Chondrocyte (in vitro differentiated cells): ENCODE data around the gene MOAP1. TPM values are rescaled to one million over a fixed set of nuclear protein-coding genes. Genes with fewer than 3 reads are reported as not detected.

Experiments used
- DNase-seq: peaks from one replicate; pipeline ENCODE4 v3.0.0; 2021; ENCODE audit warnings: mixed read lengths, low spot score
- H3K27ac Mint-ChIP-seq: one replicate; pipeline ENCODE4 v1.8.0; 2021; ENCODE audit warnings: mild to moderate bottlenecking, moderate library complexity, mixed read lengths; ENCODE audit not compliant: unreplicated experiment
- H3K27me3 Mint-ChIP-seq: 2 replicates; pipeline ENCODE4 v1.8.0; 2021; ENCODE audit warnings: low read depth, mixed read lengths
- H3K36me3 Mint-ChIP-seq: 2 replicates; pipeline ENCODE4 v1.8.0; 2021; ENCODE audit warnings: low read depth, mixed read lengths
- H3K4me1 Mint-ChIP-seq: 2 replicates; pipeline ENCODE4 v1.8.0; 2021; ENCODE audit warnings: low read depth, mild to moderate bottlenecking, mixed read lengths
- H3K4me3 Mint-ChIP-seq: one replicate; pipeline ENCODE4 v1.8.0; 2021; ENCODE audit warnings: mild to moderate bottlenecking, moderate library complexity, mixed read lengths; ENCODE audit not compliant: unreplicated experiment
- H3K9me3 Mint-ChIP-seq: 2 replicates; pipeline ENCODE4 v1.8.0; 2021; ENCODE audit warnings: low read depth, mixed read lengths
- total RNA-seq: library from RNA; stranded (reverse); gene quantifications from 3 replicates; pipeline ENCODE4 v1.2.1, GENCODE V29; 2021
- TF ChIP-seq, protein P1 (sequence below): fragments of 200-600 bp; sonication (generic); IDR thresholded peaks from 2 replicates; pipeline ENCODE4 v1.5.0; 2021; ENCODE audit warnings: antibody characterized with exemption, mild to moderate bottlenecking, moderate library complexity

The MOAP1 gene
- total RNA-seq, 1 donor from 2014 or later = 18.1 TPM

DNA sequence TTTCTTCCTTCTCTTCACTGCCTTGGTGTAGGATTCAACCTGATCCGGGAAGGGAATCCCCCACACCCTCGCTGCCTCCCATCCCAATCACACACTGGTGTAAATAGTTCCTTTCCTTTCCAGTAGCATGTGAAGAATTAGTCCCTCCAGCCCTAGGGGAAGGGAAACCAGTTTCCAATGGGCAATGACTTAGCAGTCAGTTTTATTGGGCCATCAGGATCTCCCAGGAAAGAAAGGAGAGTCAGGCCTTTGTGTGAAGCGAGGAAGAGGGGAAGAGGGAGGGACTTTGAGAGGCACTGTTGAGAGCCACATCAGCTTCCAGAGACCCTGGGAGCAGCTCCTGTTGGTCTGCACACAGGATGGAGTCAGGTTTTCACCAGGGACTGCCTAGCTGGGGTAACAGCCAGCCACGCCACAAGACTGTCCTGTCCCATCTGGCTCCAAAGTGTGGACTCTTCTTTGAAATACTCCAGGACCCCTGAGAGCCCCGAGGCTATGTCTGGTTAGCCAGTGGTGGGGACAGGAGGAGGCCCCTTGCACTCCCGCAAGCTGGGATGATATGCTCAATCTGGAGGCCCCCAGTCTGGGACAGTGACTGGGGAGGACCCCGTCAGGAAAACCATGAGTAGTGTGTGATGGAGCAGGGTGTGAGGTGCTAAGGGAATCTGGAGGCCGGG, 27.9 kb downstream of the MOAP1 start:
- H3K36me3 Mint-ChIP-seq = no peaks in the 10 kb centered on the region
- H3K27ac Mint-ChIP-seq = no peak overlapping the region
- H3K4me3 Mint-ChIP-seq = no peak overlapping the region
- peaks cover 6% of the 10 kb centered on the region for H3K27me3 Mint-ChIP-seq
- H3K4me1 Mint-ChIP-seq = no peaks in the 10 kb centered on the region
- H3K9me3 Mint-ChIP-seq = no peaks in the 10 kb centered on the region
- TF ChIP-seq, protein P1, sequence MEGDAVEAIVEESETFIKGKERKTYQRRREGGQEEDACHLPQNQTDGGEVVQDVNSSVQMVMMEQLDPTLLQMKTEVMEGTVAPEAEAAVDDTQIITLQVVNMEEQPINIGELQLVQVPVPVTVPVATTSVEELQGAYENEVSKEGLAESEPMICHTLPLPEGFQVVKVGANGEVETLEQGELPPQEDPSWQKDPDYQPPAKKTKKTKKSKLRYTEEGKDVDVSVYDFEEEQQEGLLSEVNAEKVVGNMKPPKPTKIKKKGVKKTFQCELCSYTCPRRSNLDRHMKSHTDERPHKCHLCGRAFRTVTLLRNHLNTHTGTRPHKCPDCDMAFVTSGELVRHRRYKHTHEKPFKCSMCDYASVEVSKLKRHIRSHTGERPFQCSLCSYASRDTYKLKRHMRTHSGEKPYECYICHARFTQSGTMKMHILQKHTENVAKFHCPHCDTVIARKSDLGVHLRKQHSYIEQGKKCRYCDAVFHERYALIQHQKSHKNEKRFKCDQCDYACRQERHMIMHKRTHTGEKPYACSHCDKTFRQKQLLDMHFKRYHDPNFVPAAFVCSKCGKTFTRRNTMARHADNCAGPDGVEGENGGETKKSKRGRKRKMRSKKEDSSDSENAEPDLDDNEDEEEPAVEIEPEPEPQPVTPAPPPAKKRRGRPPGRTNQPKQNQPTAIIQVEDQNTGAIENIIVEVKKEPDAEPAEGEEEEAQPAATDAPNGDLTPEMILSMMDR = no peak
- no peak for DNase-seq

DNA sequence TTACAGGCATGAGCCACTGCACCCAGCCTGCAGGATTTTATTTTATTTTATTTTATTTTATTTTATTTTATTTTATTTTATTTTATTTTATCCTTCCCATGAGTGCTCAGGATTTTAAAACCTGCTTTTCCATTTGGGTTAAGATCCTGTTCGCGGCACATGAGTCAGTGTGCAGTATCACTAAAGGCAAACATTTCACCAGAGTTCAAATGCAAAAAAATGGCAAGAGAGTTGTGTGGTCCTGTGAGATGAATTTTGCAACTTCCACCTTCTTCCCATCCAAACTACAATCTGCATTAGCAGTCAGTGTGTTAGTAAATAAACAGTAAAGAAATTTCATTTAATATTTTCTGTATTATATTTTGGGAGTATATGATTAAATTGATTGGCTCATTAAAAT, 29.0 kb downstream of the MOAP1 start:
- DNase-seq = no peak
- Mint-ChIP-seq H3K36me3 (no peaks in the 10 kb centered on the region), H3K27me3 (peaks cover 13% of the 10 kb centered on the region), H3K9me3 (no peaks in the 10 kb centered on the region), H3K4me1 (no peaks in the 10 kb centered on the region), H3K4me3 (no peak overlapping the region), H3K27ac (no peak overlapping the region)
- TF ChIP-seq, protein P1 = no peak

DNA sequence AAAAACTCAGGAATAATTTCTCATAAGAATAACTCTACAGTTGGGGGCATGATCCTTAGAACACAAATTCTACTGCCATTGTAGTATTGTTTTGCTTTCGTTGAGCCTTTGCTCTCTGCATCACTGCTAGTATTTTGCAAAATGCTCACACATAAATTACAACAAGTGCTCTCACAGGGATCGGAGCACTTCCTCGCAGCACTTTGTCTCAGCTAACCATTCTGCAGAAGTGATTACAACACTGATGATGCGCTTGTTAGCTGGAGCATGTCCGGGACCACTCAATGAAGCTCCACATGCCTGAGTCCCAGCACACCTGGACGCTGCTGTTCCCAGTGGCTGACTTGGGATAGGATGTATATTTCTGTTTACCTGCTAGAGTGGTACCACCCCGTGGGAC, 31.6 kb downstream of the MOAP1 start:
- no peaks in the 10 kb centered on the region for H3K4me1 Mint-ChIP-seq
- DNase-seq = no peak
- H3K27ac Mint-ChIP-seq = no peak overlapping the region
- H3K4me3 Mint-ChIP-seq = no peak overlapping the region
- peaks cover 21% of the 10 kb centered on the region for H3K27me3 Mint-ChIP-seq
- no peaks in the 10 kb centered on the region for H3K36me3 Mint-ChIP-seq
- H3K9me3 Mint-ChIP-seq = no peaks in the 10 kb centered on the region
- TF ChIP-seq, protein P1 = no peak

DNA sequence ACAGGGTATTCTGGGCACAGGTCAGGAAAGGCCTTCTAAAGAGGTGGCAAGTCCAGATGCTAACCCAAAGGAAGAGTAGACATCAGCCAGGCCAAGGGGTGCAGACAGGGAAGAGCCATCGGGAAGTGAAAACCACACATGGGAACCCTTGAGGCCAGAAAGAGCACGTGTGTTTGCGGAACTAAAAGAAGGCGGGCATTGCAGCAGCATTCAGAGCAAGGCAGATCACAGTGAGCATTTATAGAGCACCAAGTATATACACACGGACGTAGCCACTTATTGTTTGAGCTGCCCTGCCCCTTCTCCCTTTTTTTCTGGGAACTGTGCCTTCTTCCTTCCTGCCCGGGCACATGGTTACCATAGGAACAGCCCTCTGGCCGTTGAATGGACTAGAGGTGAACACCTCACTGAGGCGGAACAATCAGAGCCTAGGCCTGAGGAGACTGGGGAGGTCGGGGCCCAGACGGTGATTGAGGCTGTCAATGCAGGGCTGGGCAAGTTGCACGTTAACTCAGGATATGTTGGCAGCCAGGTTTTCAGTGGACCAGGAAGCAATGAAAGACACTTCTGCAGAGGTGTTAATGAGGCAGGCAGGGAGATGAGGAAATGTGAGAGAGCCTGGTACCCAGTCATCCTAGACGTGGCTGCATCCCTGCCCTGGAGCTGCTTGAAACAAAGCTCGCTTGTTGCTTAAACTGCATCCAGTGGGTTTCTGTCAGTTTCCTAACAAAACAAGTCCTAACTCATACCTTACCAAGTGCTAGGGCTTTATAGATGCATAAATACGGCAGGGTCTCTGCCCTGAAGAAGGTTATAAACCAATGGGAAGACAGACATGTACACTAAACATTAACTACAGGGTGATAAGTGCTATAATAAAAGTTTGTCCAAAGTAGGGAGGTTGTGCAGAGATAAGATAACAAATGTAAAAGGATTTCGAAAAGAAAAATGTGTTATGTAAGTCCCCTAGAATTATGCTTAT, 34.2 kb downstream of the MOAP1 start:
- Mint-ChIP-seq H3K4me1 (no peaks in the 10 kb centered on the region), H3K36me3 (no peaks in the 10 kb centered on the region), H3K4me3 (no peak overlapping the region), H3K27me3 (peaks cover 26% of the 10 kb centered on the region), H3K9me3 (no peaks in the 10 kb centered on the region), H3K27ac (no peak overlapping the region)
- TF ChIP-seq, protein P1 = no peak
- no peak for DNase-seq

DNA sequence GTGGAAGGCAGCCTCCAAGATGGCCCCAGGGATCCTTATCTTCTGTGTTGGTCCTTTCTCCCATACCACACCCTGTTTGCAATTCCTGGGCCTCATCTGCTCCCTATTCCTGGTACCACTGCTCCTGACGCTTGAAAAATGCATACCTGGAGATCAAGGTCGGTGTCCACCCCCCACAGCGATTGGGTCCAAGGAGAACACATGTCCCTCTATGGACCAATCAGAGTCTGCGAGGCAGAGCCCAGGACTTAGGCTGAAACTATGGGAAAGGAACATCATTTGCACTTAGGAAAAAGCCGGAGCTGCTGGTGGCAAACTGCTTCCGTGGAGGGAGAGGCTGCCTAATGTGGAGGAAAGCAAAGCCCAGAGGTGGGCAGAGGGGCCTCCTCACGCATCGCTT, 35.7 kb downstream of the MOAP1 start:
- no peak for DNase-seq
- no peak overlapping the region for H3K27ac Mint-ChIP-seq
- TF ChIP-seq, protein P1 = no peak
- no peak overlapping the region for H3K4me3 Mint-ChIP-seq
- H3K36me3 Mint-ChIP-seq = no peaks in the 10 kb centered on the region
- no peaks in the 10 kb centered on the region for H3K9me3 Mint-ChIP-seq
- no peaks in the 10 kb centered on the region for H3K4me1 Mint-ChIP-seq
- H3K27me3 Mint-ChIP-seq = peaks cover 27% of the 10 kb centered on the region
